ENCODE data around the gene SPATS2.
"Not testable (repeated sequence)": the region's sequence is repeated elsewhere in the genome, so short reads cannot be mapped to it uniquely, and the experiment has no call there.

Gene SPATS2

DNA sequence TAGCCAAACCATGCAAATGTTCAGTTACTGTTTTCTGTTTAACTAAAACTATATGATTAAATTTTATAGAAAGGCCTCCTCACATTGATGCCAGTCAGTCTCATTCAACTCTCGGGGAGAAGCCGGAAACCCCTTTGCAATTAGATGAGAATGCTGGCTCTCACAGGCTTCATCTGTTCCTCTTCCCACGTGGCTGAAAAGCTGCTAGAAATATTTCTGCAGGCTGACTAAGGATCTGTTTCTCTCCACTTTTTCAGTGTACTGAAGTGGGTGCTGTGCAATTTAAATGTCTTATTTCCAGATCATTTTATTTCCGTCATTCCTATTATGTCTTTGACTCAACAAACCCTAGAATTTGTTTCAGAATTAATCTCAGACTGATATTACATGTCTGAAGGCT is 154.1 kb downstream of the SPATS2 start:
- H3K9ac ChIP-seq (ENCODE audit: low read length), result no peak overlapping the region
- H3K4me1 ChIP-seq (ENCODE audit: control insufficient read depth, insufficient read depth, low read length), result no peaks in the 10 kb centered on the region
- no peaks in the 10 kb centered on the region for H3K27me3 ChIP-seq (ENCODE audit: control insufficient read depth, insufficient read depth, low read length)
- no peaks in the 10 kb centered on the region for H3K9me3 ChIP-seq (ENCODE audit: control insufficient read depth, low read length)
- H3K4me3 ChIP-seq (ENCODE audit: low read length), result no peak overlapping the region
- no peaks in the 10 kb centered on the region for H3K36me3 ChIP-seq (ENCODE audit: control insufficient read depth, insufficient read depth, low read length)

DNA sequence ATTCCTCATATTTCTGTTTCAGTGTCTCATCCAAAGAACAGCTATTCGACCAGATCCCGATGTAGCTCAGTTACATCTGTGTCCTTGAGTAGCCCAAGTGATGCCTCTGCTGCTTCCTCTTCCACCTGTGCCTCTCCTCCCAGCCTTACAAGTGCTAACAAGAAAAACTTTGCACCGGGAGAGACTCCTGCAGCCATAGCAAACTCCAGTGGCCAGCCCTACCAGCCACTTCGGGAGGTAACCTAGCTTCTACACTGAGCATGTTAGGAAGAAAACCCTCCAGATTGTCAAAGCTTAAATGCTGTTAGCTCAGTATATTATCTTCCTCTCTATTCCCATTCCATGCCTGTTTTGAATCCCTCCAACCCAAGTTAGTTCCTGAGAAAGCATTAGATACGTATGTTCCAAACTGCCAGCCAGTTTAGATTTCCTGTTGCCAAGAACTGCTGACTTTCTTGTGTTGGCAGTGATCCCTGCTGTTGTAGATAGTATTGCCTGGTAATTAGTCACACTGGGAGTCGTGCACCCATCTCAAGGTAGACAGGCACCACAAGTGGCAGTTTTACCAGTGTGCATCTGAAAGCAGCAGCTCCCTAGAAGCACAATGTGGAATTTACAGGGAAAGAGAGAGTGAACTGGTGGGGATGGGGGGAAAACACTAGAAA is 157.5 kb downstream of the SPATS2 start:
- Histone ChIP-seq H3K9ac (ENCODE audit: low read length) (no peak overlapping the region), H3K9me3 (ENCODE audit: control insufficient read depth, low read length) (no peaks in the 10 kb centered on the region), H3K36me3 (ENCODE audit: control insufficient read depth, insufficient read depth, low read length) (no peaks in the 10 kb centered on the region), H3K27me3 (ENCODE audit: control insufficient read depth, insufficient read depth, low read length) (no peaks in the 10 kb centered on the region), H3K4me1 (ENCODE audit: control insufficient read depth, insufficient read depth, low read length) (no peaks in the 10 kb centered on the region), H3K4me3 (ENCODE audit: low read length) (no peak overlapping the region)

DNA sequence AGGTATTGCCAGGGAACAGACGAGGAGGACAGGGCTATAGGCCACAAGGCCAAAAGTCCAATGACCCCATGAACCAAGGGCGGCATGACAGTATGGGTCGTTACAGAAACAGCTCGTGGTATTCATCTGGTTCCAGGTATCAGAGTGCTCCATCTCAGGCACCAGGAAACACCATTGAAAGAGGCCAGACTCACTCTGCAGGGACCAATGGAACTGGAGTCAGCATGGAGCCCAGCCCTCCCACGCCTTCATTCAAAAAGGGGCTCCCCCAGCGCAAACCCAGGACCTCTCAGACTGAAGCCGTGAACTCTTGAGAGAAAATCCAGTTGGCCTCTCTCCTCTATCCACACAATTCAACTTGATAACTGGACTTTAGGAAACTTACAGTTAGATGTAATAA is 158.7 kb downstream of the SPATS2 start:
- H3K4me3 ChIP-seq (ENCODE audit: low read length), result no peak overlapping the region
- H3K9ac ChIP-seq (ENCODE audit: low read length), result no peak overlapping the region
- no peaks in the 10 kb centered on the region for H3K9me3 ChIP-seq (ENCODE audit: control insufficient read depth, low read length)
- no peaks in the 10 kb centered on the region for H3K36me3 ChIP-seq (ENCODE audit: control insufficient read depth, insufficient read depth, low read length)
- H3K27me3 ChIP-seq (ENCODE audit: control insufficient read depth, insufficient read depth, low read length), result no peaks in the 10 kb centered on the region
- H3K4me1 ChIP-seq (ENCODE audit: control insufficient read depth, insufficient read depth, low read length), result no peaks in the 10 kb centered on the region

DNA sequence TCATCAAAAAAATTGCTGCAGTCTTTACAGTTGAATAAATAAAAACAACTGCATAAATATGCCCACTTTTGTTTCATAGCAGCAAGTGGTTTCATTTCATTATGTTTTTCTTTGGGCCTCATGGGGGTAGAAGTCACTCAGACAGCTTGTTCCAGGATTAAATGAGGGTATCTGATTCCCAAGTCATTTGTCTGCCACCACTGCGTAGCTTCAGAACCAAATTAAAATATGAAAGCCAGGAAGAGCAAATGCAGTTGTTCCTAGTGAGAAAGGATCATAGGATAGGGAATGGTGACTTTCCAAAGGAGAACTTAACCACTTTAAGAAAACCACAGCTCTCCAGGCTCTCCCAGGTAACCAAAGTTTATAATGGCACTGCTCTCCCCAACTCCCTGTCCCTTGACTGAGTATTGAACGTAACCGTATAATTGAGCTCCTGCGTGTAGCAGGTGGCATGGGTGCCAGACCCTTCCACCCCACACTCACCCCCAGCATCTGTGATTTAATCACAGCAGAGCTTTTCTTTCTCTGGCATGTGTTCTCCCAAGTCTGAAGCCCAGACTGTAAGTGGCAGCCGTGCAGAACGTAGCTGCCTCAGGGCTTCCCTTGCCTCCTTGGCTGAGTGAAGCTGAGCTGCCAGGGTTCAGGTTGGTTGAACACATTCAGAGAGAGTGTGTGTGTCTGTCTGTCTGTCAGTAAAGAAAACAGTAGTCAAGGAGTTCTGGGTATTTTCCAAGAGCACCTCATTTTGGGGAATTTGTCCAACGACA is 160.3 kb downstream of the SPATS2 start:
- Histone ChIP-seq H3K9me3 (ENCODE audit: control insufficient read depth, low read length) (no peaks in the 10 kb centered on the region), H3K4me1 (ENCODE audit: control insufficient read depth, insufficient read depth, low read length) (no peaks in the 10 kb centered on the region), H3K27me3 (ENCODE audit: control insufficient read depth, insufficient read depth, low read length) (no peaks in the 10 kb centered on the region), H3K4me3 (ENCODE audit: low read length) (no peak overlapping the region), H3K36me3 (ENCODE audit: control insufficient read depth, insufficient read depth, low read length) (no peaks in the 10 kb centered on the region), H3K9ac (ENCODE audit: low read length) (no peak overlapping the region)

DNA sequence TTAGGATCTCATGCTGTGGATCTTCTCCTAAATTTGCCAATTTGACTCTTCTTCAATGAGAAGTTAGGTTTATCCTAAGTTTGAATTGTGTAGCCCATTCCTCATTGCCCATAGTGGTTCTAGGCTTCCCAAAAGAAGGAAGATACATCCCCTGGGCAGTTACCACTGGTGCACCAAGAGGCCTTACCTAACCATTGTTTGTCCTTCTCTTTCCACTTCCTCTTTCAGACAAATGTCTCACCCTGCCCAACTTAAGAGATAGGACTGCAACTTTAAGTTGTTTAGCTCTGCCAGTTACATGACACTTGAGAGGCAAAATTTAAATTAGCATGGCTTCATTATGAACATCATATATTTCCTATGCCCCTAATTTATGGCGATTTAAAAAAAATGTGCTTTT is 162.2 kb downstream of the SPATS2 start:
- no peaks in the 10 kb centered on the region for H3K9me3 ChIP-seq (ENCODE audit: control insufficient read depth, low read length)
- no peaks in the 10 kb centered on the region for H3K36me3 ChIP-seq (ENCODE audit: control insufficient read depth, insufficient read depth, low read length)
- H3K9ac ChIP-seq (ENCODE audit: low read length), result no peak overlapping the region
- H3K4me1 ChIP-seq (ENCODE audit: control insufficient read depth, insufficient read depth, low read length), result no peaks in the 10 kb centered on the region
- no peak overlapping the region for H3K4me3 ChIP-seq (ENCODE audit: low read length)
- no peaks in the 10 kb centered on the region for H3K27me3 ChIP-seq (ENCODE audit: control insufficient read depth, insufficient read depth, low read length)

DNA sequence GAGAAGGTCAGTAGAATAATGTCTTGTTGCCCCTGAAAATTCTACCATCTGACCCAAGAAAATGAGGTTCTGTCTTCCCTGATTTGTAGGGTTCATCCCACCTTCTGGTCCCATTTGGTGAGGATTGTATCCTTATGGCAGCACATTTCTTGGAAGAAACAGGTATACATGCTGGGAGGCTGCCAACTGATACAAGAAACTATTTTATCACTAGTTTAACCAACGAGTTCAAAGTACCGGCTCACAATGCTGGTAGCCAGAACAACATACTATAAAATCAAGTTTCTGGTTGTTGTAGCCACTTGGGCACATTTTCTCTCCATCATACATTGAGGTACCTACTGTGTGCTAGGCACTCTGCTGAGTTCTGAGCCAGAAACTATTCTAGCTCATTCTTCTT is 164.5 kb downstream of the SPATS2 start:
- H3K4me3 ChIP-seq (ENCODE audit: low read length), result no peak overlapping the region

DNA sequence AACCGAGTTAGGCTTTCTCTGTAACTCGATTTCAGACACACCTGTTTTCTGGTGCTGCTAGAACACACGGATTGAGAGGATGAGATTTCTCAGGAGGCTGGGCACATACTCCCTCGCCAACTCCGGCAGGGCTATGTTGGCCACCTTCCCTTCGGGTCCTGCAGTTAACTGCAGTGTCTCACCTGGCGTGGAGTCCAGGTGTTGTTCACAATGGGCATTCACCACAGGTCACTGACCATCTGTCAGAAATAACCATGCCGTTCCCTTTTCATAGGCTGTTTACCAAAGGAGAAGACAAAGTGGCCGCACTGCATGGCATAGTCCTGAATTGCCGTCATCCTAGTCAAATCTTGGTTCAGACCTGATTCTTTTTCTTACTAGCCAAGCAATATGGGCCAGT is 166.1 kb downstream of the SPATS2 start:
- peaks cover 10% of the 10 kb centered on the region for H3K4me1 ChIP-seq (ENCODE audit: control insufficient read depth, insufficient read depth, low read length)
- H3K9me3 ChIP-seq (ENCODE audit: control insufficient read depth, low read length), result no peaks in the 10 kb centered on the region
- H3K9ac ChIP-seq (ENCODE audit: low read length), result no peak overlapping the region
- no peak overlapping the region for H3K4me3 ChIP-seq (ENCODE audit: low read length)
- H3K27me3 ChIP-seq (ENCODE audit: control insufficient read depth, insufficient read depth, low read length), result peaks cover 20% of the 10 kb centered on the region
- no peaks in the 10 kb centered on the region for H3K36me3 ChIP-seq (ENCODE audit: control insufficient read depth, insufficient read depth, low read length)

More for the DNA sequence above, 164.5 kb downstream of the SPATS2 start:
- peaks cover 4% of the 10 kb centered on the region for H3K27me3 ChIP-seq (ENCODE audit: control insufficient read depth, insufficient read depth, low read length)
- no peak overlapping the region for H3K9ac ChIP-seq (ENCODE audit: low read length)
- no peaks in the 10 kb centered on the region for H3K9me3 ChIP-seq (ENCODE audit: control insufficient read depth, low read length)
- no peaks in the 10 kb centered on the region for H3K4me1 ChIP-seq (ENCODE audit: control insufficient read depth, insufficient read depth, low read length)
- no peaks in the 10 kb centered on the region for H3K36me3 ChIP-seq (ENCODE audit: control insufficient read depth, insufficient read depth, low read length)

DNA sequence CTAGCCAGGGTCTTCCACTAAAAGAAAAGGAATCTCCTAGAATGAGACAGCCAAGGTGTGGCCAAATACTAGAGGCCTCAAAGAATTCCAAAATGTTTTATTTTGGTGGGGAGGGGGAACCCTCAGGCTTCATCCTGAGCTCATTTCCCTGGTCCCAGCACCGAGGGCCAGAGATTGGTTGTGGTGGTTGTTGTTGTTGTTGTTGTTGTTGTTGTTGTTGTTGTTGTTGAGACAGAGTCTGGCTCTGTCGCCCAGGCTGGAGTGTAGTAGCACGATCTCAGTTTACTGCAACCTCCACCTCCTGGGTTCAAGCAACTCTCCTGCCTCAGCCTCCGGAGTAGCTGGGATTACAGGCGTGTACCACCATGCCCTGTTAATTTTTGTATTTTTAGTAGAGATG is 166.9 kb downstream of the SPATS2 start:
- Histone ChIP-seq H3K4me1 (ENCODE audit: control insufficient read depth, insufficient read depth, low read length) (peaks cover 11% of the 10 kb centered on the region), H3K27me3 (ENCODE audit: control insufficient read depth, insufficient read depth, low read length) (peaks cover 22% of the 10 kb centered on the region)
- H3K9ac ChIP-seq (ENCODE audit: low read length); H3K36me3 ChIP-seq (ENCODE audit: control insufficient read depth, insufficient read depth, low read length); H3K9me3 ChIP-seq (ENCODE audit: control insufficient read depth, low read length); H3K4me3 ChIP-seq (ENCODE audit: low read length): not testable (repeated sequence)

DNA sequence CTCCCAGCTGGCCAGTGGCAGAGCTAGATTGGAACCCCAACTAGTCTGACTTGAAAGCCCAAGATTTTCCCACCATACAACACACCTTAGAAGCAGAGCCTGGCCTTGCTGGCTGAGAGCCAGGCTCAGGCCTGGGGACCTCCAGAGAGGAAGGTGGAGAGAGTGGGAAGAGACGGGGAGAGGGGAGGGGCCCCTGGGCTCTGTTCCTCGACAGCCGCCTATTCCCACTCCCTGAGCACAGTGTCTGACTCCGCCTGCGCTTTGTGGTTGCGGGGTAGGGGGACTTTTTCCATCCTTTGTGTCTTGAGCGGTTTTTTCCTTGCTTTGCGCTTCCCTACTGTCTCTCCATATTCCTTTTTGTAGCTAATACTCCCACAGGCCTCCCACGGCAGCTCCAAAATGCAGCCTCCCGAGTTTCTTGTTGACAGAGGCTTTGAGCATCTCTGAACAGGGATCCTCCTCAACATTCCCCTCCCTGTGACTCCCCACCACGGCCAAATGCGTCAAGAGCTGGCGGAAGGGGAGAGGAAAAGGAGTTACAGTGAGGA is 167.5 kb downstream of the SPATS2 start:
- Histone ChIP-seq H3K36me3 (ENCODE audit: control insufficient read depth, insufficient read depth, low read length) (no peaks in the 10 kb centered on the region), H3K4me3 (ENCODE audit: low read length) (no peak overlapping the region), H3K4me1 (ENCODE audit: control insufficient read depth, insufficient read depth, low read length) (peaks cover 11% of the 10 kb centered on the region), H3K9ac (ENCODE audit: low read length) (no peak overlapping the region), H3K27me3 (ENCODE audit: control insufficient read depth, insufficient read depth, low read length) (peaks cover 29% of the 10 kb centered on the region), H3K9me3 (ENCODE audit: control insufficient read depth, low read length) (no peaks in the 10 kb centered on the region)

DNA sequence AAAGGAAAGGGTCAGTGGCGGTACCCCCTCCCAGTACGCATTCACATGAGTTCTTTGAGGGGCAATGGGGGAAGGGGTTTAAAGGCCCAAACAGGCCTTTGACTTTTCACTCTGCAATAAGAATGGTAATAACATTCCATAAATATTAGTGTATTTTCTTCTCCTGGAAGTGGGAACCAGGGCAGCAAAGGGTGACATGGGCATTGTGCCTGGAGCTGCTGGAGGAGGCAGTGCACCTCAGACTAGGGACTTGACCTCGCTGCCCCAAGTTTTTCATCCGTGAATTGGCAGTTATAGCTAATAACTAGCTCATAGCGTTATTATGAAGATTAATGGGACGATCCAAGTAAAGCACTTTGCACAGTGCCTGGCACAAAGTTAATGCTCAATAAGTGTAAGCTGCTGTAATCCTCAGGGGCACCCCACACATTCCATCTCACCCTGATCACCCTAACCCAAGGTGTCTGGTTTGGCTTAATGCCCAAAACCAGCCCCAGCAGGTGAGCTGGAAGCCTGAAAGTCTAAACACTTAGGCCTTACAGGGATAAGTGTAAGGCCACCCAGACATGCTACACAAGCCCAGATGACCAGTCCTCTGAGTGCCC is 168.8 kb downstream of the SPATS2 start:
- H3K27me3 ChIP-seq (ENCODE audit: control insufficient read depth, insufficient read depth, low read length), result peaks cover 41% of the 10 kb centered on the region

DNA sequence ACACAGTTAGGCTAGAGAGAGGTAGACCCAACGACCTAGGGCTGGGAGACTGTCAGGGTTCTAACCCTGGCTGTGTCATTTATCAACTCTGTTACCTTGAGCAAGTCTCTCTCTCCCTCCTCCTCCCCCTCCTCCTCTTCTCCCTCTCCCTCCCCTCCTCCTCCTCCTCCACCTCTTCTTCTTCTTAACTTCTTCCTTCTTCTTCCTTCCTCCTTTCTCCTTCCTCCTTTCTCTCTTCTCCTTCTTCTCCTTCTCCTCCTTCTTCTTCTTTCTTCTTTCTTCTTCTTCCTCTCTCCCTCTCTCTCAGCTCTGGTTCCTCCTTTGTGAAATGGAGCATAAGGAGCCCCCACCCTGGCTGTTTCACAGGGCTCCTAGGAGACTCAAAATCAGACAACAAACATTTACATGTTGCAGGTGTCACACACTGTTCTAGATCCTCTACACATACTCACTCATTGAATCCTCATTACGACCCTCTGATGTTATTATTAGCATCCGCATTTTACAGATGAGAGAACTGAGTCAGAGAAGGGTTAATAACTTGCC is 169.3 kb downstream of the SPATS2 start:
- H3K4me3 ChIP-seq (ENCODE audit: low read length), result no peak overlapping the region
- no peaks in the 10 kb centered on the region for H3K36me3 ChIP-seq (ENCODE audit: control insufficient read depth, insufficient read depth, low read length)
- peaks cover 41% of the 10 kb centered on the region for H3K27me3 ChIP-seq (ENCODE audit: control insufficient read depth, insufficient read depth, low read length)
- H3K9ac ChIP-seq (ENCODE audit: low read length), result no peak overlapping the region
- peaks cover 11% of the 10 kb centered on the region for H3K4me1 ChIP-seq (ENCODE audit: control insufficient read depth, insufficient read depth, low read length)
- H3K9me3 ChIP-seq (ENCODE audit: control insufficient read depth, low read length), result no peaks in the 10 kb centered on the region

More for the DNA sequence above, 168.8 kb downstream of the SPATS2 start:
- Histone ChIP-seq H3K9ac (ENCODE audit: low read length) (no peak overlapping the region), H3K4me1 (ENCODE audit: control insufficient read depth, insufficient read depth, low read length) (peaks cover 11% of the 10 kb centered on the region), H3K4me3 (ENCODE audit: low read length) (no peak overlapping the region), H3K9me3 (ENCODE audit: control insufficient read depth, low read length) (no peaks in the 10 kb centered on the region), H3K36me3 (ENCODE audit: control insufficient read depth, insufficient read depth, low read length) (no peaks in the 10 kb centered on the region)

DNA sequence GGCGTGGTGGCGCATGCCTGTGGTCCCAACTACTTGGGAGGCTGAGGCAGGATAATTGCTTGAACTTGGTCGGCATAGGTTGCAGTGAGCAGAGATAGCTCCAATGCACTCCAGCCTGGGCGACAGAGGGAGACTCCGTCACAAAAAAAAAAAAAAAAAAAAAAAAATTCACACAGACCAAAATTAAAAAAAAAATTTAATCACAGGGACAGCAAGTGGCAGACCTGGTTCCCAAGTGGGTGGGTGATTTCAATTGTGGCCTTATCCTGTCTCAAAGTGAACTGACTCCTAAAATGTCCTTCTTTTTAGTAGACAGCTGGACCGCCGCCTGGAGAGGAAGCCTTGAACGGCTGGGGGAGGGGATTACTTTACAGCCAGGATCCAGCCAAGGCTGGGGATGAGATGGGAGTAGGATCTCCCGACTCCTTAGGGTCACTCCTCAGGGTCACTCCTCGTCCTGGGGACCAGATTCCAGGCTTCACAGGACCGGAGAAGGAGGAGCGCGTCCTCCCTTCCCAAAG is 170.0 kb downstream of the SPATS2 start:
- Histone ChIP-seq H3K27me3 (ENCODE audit: control insufficient read depth, insufficient read depth, low read length) (peaks cover 41% of the 10 kb centered on the region), H3K9me3 (ENCODE audit: control insufficient read depth, low read length) (no peaks in the 10 kb centered on the region), H3K9ac (ENCODE audit: low read length) (no peak overlapping the region), H3K4me1 (ENCODE audit: control insufficient read depth, insufficient read depth, low read length) (peaks cover 11% of the 10 kb centered on the region), H3K4me3 (ENCODE audit: low read length) (peak overlapping the region; percentile 46), H3K36me3 (ENCODE audit: control insufficient read depth, insufficient read depth, low read length) (no peaks in the 10 kb centered on the region)

Data from mucosa of stomach (tissue), 1 donor.